Measurements from ENCODE around the gene CELF1.

CELF1 gene

GRCh38 chr11:47516155-47516554 is 36.8 kb downstream of the CELF1 start:
- TF ChIP-seq TAF1 (IDR thresholded peaks at IDR 0.05; ENCODE audit: low read depth) = no peak
- no peak for TF ChIP-seq TEAD4 (IDR thresholded peaks at IDR 0.05)
- no peak for TF ChIP-seq RAD21 (IDR thresholded peaks at IDR 0.05; ENCODE audit: low read depth)
- no peak for TF ChIP-seq CEBPB (IDR thresholded peaks at IDR 0.05)
- TF ChIP-seq EGR1 (IDR thresholded peaks at IDR 0.05) = no peak
- no peak for TF ChIP-seq YY1 (IDR thresholded peaks at IDR 0.05; ENCODE audit: low read depth)

GRCh38 chr11:47514825-47515647 is 37.9 kb downstream of the CELF1 start:
- TF ChIP-seq EGR1 (IDR thresholded peaks at IDR 0.05) = no peak
- TF ChIP-seq TEAD4 (IDR thresholded peaks at IDR 0.05) = no peak
- TF ChIP-seq MAX (IDR thresholded peaks at IDR 0.05) = no peak
- TF ChIP-seq RAD21 (IDR thresholded peaks at IDR 0.05; ENCODE audit: low read depth) = no peak
- TF ChIP-seq FOXM1 (IDR thresholded peaks at IDR 0.05; ENCODE audit: borderline replicate concordance, low read depth) = no peak
- no peak for TF ChIP-seq TAF1 (IDR thresholded peaks at IDR 0.05; ENCODE audit: low read depth)
- TF ChIP-seq NFIC (IDR thresholded peaks at IDR 0.05) = no peak
- no peak for TF ChIP-seq YY1 (IDR thresholded peaks at IDR 0.05; ENCODE audit: low read depth)
- TF ChIP-seq EP300 (IDR thresholded peaks at IDR 0.05; ENCODE audit: borderline replicate concordance) = no peak

- TF ChIP-seq CEBPB (IDR thresholded peaks at IDR 0.05) = no peak
- no peak for TF ChIP-seq TAF1 (IDR thresholded peaks at IDR 0.05; ENCODE audit: low read depth)
- TF ChIP-seq ZBTB7A (IDR thresholded peaks at IDR 0.05; ENCODE audit: low read depth) = no peak
- TF ChIP-seq TCF12 (IDR thresholded peaks at IDR 0.05; ENCODE audit: low read depth) = no peak
These were observed 40.2 kb downstream of the CELF1 start for GRCh38 chr11:47512701-47513100.

- TF ChIP-seq REST (IDR thresholded peaks at IDR 0.05; ENCODE audit: low read depth) (no peak), TEAD4 (IDR thresholded peaks at IDR 0.05) (no peak), YY1 (IDR thresholded peaks at IDR 0.05; ENCODE audit: low read depth) (no peak), MAX (IDR thresholded peaks at IDR 0.05) (no peak), RAD21 (IDR thresholded peaks at IDR 0.05; ENCODE audit: low read depth) (no peak), TAF1 (IDR thresholded peaks at IDR 0.05; ENCODE audit: low read depth) (no peak), USF1 (IDR thresholded peaks at IDR 0.05) (no peak), ZBTB7A (IDR thresholded peaks at IDR 0.05; ENCODE audit: low read depth) (no peak), EGR1 (IDR thresholded peaks at IDR 0.05) (no peak), CEBPB (IDR thresholded peaks at IDR 0.05) (no peak), EP300 (IDR thresholded peaks at IDR 0.05; ENCODE audit: borderline replicate concordance) (no peak), FOXM1 (IDR thresholded peaks at IDR 0.05; ENCODE audit: borderline replicate concordance, low read depth) (no peak), NFIC (IDR thresholded peaks at IDR 0.05) (no peak), TCF12 (IDR thresholded peaks at IDR 0.05; ENCODE audit: low read depth) (no peak), CREB1 (IDR thresholded peaks at IDR 0.05; ENCODE audit: low read depth) (no peak)
These were observed 41.0 kb downstream of the CELF1 start for GRCh38 chr11:47511917-47512316.

GRCh38 chr11:47510209-47510608 is 42.7 kb downstream of the CELF1 start:
- TF ChIP-seq MAX (IDR thresholded peaks at IDR 0.05) = no peak
- TF ChIP-seq ZBTB7A (IDR thresholded peaks at IDR 0.05; ENCODE audit: low read depth) = no peak
- no peak for TF ChIP-seq TCF12 (IDR thresholded peaks at IDR 0.05; ENCODE audit: low read depth)
- no peak for TF ChIP-seq TAF1 (IDR thresholded peaks at IDR 0.05; ENCODE audit: low read depth)
- no peak for TF ChIP-seq FOXM1 (IDR thresholded peaks at IDR 0.05; ENCODE audit: borderline replicate concordance, low read depth)
- TF ChIP-seq TEAD4 (IDR thresholded peaks at IDR 0.05) = no peak
- TF ChIP-seq REST (IDR thresholded peaks at IDR 0.05; ENCODE audit: low read depth) = no peak
- no peak for TF ChIP-seq RAD21 (IDR thresholded peaks at IDR 0.05; ENCODE audit: low read depth)
- TF ChIP-seq EGR1 (IDR thresholded peaks at IDR 0.05) = no peak
- TF ChIP-seq EP300 (IDR thresholded peaks at IDR 0.05; ENCODE audit: borderline replicate concordance) = no peak
- no peak for TF ChIP-seq USF1 (IDR thresholded peaks at IDR 0.05)

All from Ishikawa (cell line).